Sigmoid colon (tissue), 7 donors: ENCODE results near the gene ADAMTS17. TPM values are rescaled to one million over a fixed set of nuclear protein-coding genes. Genes with fewer than 3 reads are reported as not detected.

Experiments used
- DNase-seq: peaks from one replicate; pipeline ENCODE4 v3.0.0-alpha.2; 2019
- H3K27ac ChIP-seq, 4 donors: fragments of 200-600 bp; sonication (generic); one replicate each; pipeline ENCODE4 v1.5.1; 2016 to 2019; ENCODE audit warnings: mild to moderate bottlenecking in 1 of 4
- H3K27me3 ChIP-seq, 3 donors: fragments of 200-600 bp; sonication (generic); one replicate each; pipeline ENCODE4 v1.5.1; 2019; ENCODE audit warnings: mild to moderate bottlenecking in 1 of 3
- H3K36me3 ChIP-seq, 4 donors: fragments of 200-600 bp; sonication (generic); one replicate each; pipeline ENCODE4 v1.5.1; 2016 to 2019
- H3K4me1 ChIP-seq, 4 donors: fragments of 200-600 bp; sonication (generic); one replicate each; pipeline ENCODE4 v1.5.1; 2017 to 2019
- H3K4me3 ChIP-seq, 4 donors: fragments of 200-600 bp; sonication (generic); one replicate each; pipeline ENCODE4 v1.5.1; 2017 to 2019; ENCODE audit warnings: mild to moderate bottlenecking in 2 of 4, moderate library complexity in 1 of 4
- H3K9me3 ChIP-seq, 4 donors: fragments of 200-600 bp in 3 of 4; sonication (generic) in 3 of 4; one replicate each; pipeline versions ENCODE4 v1.5.1 to v1.6.1; 2013 to 2019
- CTCF ChIP-seq, 4 experiments: fragments of 450-650 bp in 3 of 4; fragments of 200-600 bp in 1 of 4; IDR thresholded peaks; one replicate each; pipeline ENCODE4 v1.5.1; 2016 to 2019; ENCODE audit warnings: antibody characterized with exemption in 4 of 4, mild to moderate bottlenecking in 3 of 4, moderate library complexity in 2 of 4
- EP300 ChIP-seq, 4 donors: sonication (generic); formaldehyde crosslinking; IDR thresholded peaks; one replicate each; pipeline ENCODE4 v1.6.1; 2017; ENCODE audit warnings: antibody characterized with exemption in 4 of 4
- POLR2A ChIP-seq, 2 donors: fragments of 450-650 bp; IDR thresholded peaks; one replicate each; pipeline ENCODE4 v1.6.1; 2016; ENCODE audit warnings: antibody characterized with exemption in 2 of 2, mild to moderate bottlenecking in 2 of 2, moderate library complexity in 2 of 2
- POLR2AphosphoS5 ChIP-seq, 4 donors: sonication (generic); formaldehyde crosslinking; IDR thresholded peaks; one replicate each; pipeline ENCODE4 v1.6.1; 2017; ENCODE audit warnings: antibody characterized with exemption in 4 of 4
- whole genome bisulfite sequencing, 2 donors: extraction: QIAGEN DNeasy Blood & Tissue Kit; methylation state at CpG; one replicate each; pipeline ENCODE4 v1.1.7; 2013; 5-methylcytosine and 5-hydroxymethylcytosine counted together
- intact Hi-C: fragments of 100-400 bp; cut with DNase I; formaldehyde crosslinking; loops from one replicate; pipeline ENCODE4 v1.15.1; 2023
- polyA plus RNA-seq, 3 donors: library from polyadenylated mRNA; stranded (reverse); fragments of 200-250 nt; gene quantifications; one replicate each; pipeline ENCODE4 v1.2.3, GENCODE V29; 2013
- total RNA-seq, 4 donors: library from RNA; depleted of rRNA; stranded (reverse); fragments of >200 nt; gene quantifications; one replicate each; pipeline ENCODE4 v1.1.0, GENCODE V29; 2016
- donor health status: healthy with polysubstance abuse.
- donor health status: Bipolar disorder and iron deficiency.
- donor health status: healthy.

ADAMTS17 gene
- total and polyA plus RNA-seq, 7 donors: 0.46 to 3.6 (median 1.2) TPM

- TF ChIP-seq EP300 (IDR thresholded peaks at IDR 0.05): no peak
- no peak for TF ChIP-seq POLR2A (IDR thresholded peaks at IDR 0.05)
- TF ChIP-seq POLR2AphosphoS5 (IDR thresholded peaks at IDR 0.05): no peak
- no peak for TF ChIP-seq CTCF (IDR thresholded peaks at IDR 0.05)
- DNase-seq: no peak
- Histone ChIP-seq H3K9me3 (no peaks in the 10 kb centered on the region), H3K4me3 (no peak overlapping the region), H3K27ac (no peak overlapping the region), H3K27me3 (no peaks in the 10 kb centered on the region), H3K36me3 (no peaks in the 10 kb centered on the region), H3K4me1 (no peaks in the 10 kb centered on the region)
- intact Hi-C loops: no loop called here
- 85 to 94% methylated on average over 7 of the region's 7 CpGs for WGBS, 2 donors
These were observed 307.6 kb downstream of the ADAMTS17 start for GRCh38 chr15:100034191-100034590.

- no peak for TF ChIP-seq CTCF (IDR thresholded peaks at IDR 0.05)
- TF ChIP-seq EP300 (IDR thresholded peaks at IDR 0.05): no peak
- TF ChIP-seq POLR2AphosphoS5 (IDR thresholded peaks at IDR 0.05): no peak
- no peak for TF ChIP-seq POLR2A (IDR thresholded peaks at IDR 0.05)
- intact Hi-C loops: no loop called here
- peak overlapping the region in 1 of 4 donors; percentile 25 for H3K27ac ChIP-seq
- no peak for DNase-seq
- H3K9me3 ChIP-seq: no peaks in the 10 kb centered on the region
- 79 to 88% methylated on average over 5 of the region's 5 CpGs for WGBS, 2 donors
- no peaks in the 10 kb centered on the region for H3K36me3 ChIP-seq
- H3K4me3 ChIP-seq: no peak overlapping the region
- H3K27me3 ChIP-seq: no peaks in the 10 kb centered on the region
- H3K4me1 ChIP-seq: no peaks in the 10 kb centered on the region
These were observed 308.5 kb downstream of the ADAMTS17 start for GRCh38 chr15:100033140-100033857.

- no peak for TF ChIP-seq CTCF (IDR thresholded peaks at IDR 0.05)
- no peak for TF ChIP-seq POLR2AphosphoS5 (IDR thresholded peaks at IDR 0.05)
- TF ChIP-seq EP300 (IDR thresholded peaks at IDR 0.05): no peak
- TF ChIP-seq POLR2A (IDR thresholded peaks at IDR 0.05): no peak
- Histone ChIP-seq H3K36me3 (no peaks in the 10 kb centered on the region), H3K27ac (peak overlapping the region in 1 of 4 donors; percentile 25), H3K27me3 (no peaks in the 10 kb centered on the region), H3K4me3 (no peak overlapping the region), H3K9me3 (peaks cover 0 to 4% (median 0%) of the 10 kb centered on the region in 4 donors), H3K4me1 (no peaks in the 10 kb centered on the region)
- intact Hi-C loops: no loop called here
- no peak for DNase-seq
- 75 to 85% methylated on average over 10 of the region's 10 CpGs for WGBS, 2 donors
These were observed 309.3 kb downstream of the ADAMTS17 start for GRCh38 chr15:100032358-100033085.

GRCh38 chr15:100031665-100032357, 310.0 kb downstream of the ADAMTS17 start:
- Histone ChIP-seq H3K27me3 (no peaks in the 10 kb centered on the region), H3K27ac (no peak overlapping the region), H3K4me1 (no peaks in the 10 kb centered on the region), H3K36me3 (no peaks in the 10 kb centered on the region), H3K9me3 (peaks cover 0 to 7% (median 0%) of the 10 kb centered on the region in 4 donors), H3K4me3 (no peak overlapping the region)
- no peak for DNase-seq
- intact Hi-C loops: no loop called here
- TF ChIP-seq POLR2AphosphoS5 (IDR thresholded peaks at IDR 0.05): no peak
- no peak for TF ChIP-seq POLR2A (IDR thresholded peaks at IDR 0.05)
- no peak for TF ChIP-seq EP300 (IDR thresholded peaks at IDR 0.05)
- no peak for TF ChIP-seq CTCF (IDR thresholded peaks at IDR 0.05)
- whole genome bisulfite sequencing, 2 donors: 78 to 83% methylated on average over 10 of the region's 10 CpGs
